ENCODE measurements around the gene FAM136A.
"Not testable (repeated sequence)": the region's sequence is repeated elsewhere in the genome, so short reads cannot be mapped to it uniquely, and the experiment has no call there.

Gene FAM136A

DNA sequence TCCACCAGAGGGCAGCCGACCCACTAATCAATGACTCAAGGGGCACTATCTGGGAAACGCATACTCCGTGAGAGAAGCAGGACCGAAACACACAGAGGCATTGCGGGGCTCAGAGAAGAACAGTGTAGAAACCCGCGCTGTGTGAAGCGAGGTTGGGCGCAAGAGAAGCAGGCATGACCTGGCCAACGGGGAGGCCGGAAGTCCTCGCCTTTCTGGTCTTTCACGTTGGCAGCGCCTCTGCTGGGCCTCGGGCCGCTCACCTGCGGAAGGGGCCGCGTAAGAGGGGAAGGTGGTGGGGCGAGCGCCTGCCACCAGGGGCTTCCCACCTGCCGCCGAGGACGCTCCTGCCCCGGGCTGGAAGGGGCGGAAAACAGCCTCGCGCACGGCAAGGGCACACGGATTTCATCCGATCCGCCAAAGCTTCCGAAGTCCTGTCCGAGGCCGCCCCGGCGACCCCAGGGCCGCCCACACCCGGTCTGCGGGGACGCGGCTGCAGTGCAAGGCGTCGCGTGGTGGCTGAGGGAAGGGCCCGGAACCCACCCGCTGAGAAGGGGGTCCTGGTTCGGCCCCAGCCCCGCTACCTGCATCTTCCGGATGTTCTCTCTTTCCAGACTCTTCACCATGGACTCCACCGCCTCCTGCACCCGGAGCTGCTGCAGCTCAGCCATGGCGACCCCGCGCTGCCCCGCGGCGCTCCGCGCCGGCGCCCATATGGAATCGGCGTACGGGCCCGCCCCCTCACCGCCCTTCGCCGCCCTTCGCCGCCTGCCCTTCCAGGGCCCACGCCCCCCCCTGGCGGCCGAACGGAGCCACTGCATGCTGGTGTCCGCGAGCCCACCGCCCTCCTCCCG lies at the start of gene FAM136A:
Gene FAM136A, minus strand, starts transcription at position 724 of the 851 bp plus-strand sequence. Its CDS starts 56 bp downstream, at position 668.
- no peak for FAIRE-seq

DNA sequence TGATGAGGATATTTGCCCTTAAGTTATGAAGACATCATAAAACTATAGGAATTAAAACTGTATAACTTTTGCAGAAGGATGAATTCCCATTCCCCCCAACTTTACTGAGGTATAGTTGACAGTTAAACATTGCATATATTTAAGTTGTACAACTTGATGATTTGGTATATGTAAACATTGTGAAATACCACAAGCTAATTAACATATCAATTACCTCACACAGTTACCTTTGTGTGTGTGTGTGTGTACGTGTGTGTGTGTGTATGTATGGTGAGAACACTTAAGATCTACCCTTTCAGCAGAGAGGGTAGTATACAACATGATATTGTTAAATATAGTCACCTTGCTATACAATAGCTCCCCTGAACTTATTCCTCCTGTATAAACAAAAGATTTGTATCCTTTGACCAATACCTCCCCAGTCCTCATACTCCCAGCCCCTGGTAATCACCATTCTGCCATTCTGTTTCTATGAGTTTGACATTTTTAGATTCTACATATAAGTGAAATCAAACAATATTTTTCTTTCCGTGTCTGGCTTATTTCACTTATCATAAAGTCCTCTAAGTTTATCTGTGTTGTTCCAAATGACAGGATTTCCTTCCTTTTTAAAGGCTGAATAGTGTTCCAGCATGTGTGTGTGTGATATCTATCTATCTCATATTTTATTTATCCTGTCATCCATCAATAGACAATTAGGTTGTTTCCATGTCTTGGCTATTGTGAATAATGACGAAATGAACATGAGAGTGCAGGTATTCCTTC lies 48.2 kb upstream of the FAM136A start:
- FAIRE-seq: no peak

DNA sequence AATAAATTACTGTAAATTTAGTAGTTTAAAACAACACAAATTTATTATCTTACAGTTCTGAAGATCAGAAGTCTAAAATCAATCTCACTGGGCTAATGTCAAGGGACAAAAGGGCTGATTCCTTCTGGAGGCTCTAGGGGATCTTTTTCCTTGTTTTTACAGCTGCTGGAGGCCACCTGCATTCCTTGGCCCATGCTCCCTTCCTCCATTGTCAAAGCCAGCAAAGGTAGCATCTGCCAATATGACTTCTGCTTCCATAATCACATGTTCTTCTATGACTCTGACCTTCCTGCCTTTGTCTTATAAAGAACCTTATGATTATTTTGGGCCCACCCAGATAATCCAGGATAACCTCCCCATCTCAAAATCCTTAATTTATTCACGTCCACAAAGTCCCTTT lies 46.0 kb upstream of the FAM136A start:
- FAIRE-seq: no peak

DNA sequence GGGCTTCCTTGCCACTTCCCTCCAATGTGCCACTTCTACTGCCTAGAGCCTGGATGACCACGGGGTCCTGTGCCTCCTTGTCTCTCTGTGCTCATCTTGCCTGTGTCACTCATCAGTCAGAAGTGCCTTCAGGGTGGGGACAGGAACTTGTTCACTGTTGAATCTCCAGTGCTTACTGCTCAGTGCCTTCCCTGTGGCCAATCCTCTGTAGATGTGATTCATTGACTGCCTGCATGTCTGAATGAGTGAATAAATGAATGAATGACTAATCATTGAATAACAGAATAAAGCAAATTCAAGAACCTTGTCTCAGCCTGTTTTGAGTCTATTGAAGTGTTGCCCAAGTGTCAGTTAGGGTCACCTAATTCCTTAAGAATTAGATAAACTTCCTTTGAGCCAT lies 42.3 kb upstream of the FAM136A start:
- no peak for FAIRE-seq

DNA sequence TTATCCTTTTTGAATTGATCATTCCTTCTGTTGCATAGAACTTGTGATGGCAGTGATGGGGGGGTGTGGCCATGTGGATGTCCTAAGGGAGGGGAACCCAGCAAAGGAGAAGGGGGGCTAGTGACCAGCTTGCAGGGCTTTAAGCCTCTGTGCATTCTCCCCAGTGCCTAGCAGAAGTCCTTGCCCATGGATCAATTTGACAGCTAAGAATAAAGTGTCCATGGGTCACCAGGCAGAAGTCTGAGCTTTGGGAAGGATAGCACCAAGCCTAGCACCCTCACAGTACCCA lies 39.6 kb upstream of the FAM136A start:
- FAIRE-seq: no peak

DNA sequence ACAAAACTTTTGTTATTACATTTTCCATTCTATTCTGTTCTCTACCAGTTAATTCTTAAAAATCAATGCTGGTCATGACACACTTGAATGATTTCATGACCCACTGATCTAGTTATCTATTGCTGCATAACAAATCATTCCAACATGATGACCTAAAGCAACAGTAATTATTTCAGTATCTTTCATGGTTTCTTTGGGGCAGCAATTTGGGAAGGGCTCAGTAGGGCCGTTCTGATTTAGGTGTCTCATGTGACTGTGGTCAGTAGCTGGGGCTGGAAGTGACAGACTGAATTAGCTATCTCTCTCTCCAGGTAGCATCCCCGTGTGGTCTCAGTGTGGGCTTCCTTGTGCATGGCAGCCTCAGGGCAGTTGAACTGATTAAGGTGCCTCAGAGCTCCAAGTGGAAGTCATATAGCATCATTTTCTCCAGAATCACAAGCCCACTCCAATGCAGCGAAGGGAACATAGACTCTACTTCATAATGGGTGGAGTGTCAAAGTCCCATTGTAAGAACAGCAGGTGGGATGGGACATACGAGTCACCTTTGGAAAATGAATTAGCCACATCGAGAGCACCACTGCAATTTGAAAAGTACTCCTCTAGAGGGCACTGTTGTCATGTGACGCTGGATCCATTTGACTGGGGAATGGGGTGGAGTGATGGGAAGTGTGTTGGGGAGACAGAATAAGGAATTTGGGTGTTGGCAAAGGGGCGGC lies 39.1 kb upstream of the FAM136A start:
- FAIRE-seq: no peak

DNA sequence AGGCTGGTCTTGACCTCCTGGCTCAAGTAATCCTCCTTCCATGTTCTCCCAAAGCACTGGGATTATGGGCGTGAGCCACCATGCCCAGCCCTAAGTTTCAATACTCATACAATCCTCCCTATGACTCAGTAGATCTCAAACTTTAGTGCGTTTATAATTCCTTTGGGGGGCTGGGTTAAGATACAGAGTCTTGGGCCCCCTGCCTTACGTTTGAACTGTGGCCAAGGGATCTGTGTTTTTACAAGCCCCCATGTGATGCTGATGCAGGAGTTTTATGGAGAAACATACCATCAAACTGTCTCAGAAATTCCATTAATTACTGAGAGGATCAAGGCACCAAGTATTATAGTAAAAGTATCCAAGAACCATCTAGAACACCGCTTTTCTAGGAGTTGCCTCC lies 38.2 kb upstream of the FAM136A start:
- FAIRE-seq: no peak

DNA sequence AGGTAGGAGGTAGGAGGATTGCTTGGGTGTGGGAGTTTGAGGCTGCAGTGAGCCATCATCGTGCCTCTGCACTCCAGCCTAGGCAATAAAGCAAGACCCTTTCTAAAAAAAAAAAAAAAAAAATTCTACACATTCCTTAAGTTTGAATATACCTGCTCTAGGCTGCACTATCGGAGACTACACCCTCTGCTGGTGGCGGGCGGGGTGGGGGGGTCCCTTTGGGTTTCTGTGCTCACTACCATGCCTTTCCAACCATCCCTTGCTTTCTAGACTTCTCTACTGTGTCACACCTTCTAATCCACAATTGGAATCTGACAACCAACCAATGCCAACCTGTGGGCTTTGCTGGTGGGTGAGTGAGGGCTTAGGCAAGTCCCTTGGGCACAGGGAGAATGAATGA lies 34.7 kb upstream of the FAM136A start:
- no peak for FAIRE-seq

DNA sequence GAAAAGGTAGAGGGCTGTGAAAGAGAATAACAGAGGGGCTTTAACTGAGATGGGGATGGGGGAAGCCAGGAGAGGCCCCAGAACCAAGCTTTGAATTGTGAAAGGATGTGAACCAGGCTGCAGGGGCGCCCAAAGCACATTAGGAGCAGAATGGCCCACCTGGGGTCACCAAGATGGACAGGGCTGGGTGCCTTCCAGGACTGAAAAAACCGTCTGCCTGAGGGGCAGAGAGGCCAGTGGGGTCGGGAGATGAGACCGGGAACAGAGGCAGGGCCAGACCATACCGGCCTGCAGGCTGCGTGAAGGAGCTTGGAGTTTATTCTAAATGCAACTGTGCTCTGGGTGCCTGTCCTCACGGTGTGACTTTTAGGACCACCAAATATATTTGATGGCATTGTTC lies 29.1 kb upstream of the FAM136A start:
- no peak for FAIRE-seq

DNA sequence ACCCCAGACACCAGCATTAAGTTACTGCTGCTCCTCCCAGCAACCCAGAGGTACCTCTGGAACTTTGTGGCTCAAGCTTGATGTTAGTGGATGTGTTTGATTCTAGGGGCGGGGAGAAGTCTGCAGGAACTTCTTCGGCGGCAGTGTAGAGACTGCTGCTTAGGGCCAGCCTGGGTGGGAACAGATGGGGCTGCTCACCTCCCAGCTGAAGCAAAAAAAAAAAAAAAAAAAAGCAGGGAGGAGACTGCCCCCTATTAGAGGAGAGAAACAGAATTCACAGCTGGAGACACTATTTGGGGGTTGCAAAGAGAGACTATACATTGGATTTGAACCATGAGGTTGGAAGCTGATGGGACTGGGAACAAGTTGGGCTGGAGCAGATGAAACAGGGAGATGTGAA lies 28.6 kb upstream of the FAM136A start:
- no peak for FAIRE-seq

DNA sequence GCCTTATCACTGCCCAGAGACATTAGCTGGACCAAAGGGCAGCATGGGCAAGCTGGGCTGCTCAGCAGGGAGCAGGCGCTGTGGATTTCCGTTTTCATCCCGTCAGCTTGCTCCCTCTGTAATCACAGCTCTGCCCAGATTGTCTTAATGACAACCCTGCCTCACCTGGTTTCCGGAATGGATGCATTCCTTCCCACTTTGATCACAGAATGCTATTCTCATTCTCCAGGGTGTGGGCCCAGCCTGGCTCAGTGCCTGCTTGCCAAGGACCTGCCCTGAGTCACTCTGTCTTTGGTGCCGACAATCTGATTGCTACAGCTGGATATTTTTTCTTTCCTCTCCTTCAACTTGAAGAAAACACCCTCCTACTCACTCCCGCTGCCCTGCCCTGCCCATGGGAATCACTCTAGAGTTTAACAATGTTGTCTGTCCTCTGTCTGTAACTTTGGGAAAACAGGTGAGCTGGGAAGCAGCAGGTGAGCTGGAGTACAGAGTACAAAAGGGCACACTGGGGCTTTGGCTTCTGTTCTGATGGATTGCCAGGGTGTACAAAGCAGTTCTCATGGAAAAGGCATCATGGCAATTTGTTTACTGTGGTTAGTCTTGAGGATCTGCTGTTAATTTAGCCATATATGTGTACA lies 27.2 kb upstream of the FAM136A start:
- FAIRE-seq: no peak

DNA sequence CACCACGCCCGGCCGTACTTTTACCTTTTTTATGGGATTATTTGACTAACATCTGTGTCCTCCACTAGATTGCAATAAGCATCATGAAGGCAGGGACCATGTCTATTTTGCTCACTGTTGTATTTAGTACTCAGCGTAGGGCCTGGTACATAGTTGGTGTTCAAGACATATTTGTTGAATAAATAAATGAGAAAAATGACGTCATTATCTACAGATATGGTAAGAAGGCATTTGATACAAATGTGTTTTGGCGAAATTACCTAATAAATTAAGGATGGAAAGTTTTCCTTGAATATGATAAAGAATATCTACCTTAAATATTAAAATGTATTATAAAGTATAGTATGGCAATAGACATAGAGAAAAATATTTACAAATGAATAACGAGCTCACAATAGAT lies 24.0 kb upstream of the FAM136A start:
- FAIRE-seq: no peak

DNA sequence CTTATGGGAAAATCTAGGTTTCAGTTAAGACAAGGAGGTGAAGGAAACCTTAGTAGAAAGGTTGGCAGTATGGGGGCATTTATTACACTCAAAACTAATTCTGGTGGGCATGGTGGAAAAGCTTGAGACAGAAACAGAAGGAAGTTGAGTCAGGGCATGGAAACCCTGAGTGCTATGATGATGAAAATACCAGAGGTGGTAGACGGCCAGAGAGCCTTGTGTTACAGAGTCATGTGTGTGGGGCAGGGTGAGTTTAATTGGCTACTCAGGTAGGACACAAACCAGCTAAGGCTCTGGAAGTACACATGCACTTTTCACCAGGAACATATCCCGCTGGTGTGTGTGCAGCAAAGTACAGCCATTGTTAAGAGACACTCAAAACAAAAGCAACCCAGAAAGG lies 20.7 kb upstream of the FAM136A start:
- FAIRE-seq: no peak

DNA sequence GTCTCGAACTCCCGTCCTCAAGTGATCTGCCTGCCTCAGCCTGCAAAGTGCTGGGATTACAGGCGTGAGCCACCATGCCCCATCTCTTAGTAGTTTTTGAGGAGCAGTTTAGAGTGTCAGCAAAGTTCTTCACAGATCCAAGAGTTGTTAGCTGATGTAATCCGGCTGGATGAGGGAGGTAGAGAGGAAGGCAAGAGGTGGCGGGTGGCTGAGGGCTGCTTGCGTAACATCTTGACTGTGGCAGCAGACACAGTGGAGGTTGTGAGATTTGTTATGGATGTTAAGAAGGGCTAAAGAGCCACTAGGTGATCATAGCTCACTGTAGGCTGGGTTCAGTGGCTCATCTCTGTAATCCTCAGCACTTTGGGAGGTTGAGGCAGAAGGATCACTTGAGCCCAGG lies 19.5 kb upstream of the FAM136A start:
- no peak for FAIRE-seq

DNA sequence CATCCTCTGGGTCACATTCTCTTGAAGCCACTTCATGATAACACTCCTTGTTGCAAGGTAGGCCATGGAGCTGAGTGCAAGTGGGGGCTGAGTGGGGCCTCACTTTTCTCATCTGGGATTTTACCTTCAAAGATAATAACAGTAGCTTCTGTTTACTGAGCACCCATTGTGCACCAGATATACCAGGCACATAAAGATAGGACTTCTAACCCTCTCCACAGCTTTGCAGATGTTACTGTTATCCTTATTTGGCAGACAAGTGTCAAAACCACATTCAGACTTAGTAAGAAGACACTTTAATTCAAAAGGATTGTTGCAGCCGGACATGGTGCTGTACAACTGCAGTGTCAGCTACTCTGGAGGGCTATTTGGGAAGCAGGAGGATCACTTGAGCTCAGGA lies 12.8 kb upstream of the FAM136A start:
- no peak for FAIRE-seq

DNA sequence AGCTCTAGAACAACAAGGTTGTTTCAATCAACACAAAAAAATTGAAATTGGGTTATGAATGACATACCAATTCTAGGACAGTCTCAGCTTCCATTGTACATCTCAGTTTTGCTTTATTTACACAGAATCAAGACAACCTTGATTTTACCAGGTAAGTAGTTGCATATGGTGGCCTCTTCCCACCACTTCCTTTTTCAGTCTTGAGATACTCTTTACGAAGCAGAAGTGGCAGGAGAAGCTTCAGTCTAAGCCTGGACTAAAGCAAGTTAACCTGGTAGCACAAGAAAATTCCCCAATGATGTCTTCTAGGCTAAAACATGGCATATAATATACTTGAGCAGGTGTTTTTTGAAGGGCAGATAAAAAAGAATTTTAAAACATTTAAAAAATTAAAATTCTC lies 10.7 kb upstream of the FAM136A start:
- FAIRE-seq: no peak

DNA sequence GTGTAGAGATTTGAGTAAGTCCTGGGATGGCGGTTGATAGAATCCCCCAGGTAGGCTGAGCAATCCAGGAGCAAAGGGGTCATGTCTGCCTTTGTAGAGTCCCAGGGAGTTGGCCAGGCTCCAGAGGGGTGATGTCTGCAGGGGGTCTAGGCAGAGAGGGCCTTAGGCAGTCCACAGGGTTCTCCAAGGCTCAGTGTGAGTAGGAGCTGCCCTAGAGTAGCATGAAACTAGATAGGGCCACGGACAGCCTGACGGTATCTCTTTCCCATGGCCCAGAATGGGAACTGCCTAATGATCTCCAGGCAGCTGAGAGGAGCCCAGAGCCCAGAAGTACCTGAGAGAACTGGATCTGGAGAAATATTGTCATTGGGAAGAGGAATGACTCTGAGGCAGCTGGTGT lies 9.0 kb upstream of the FAM136A start:
- FAIRE-seq: no peak

DNA sequence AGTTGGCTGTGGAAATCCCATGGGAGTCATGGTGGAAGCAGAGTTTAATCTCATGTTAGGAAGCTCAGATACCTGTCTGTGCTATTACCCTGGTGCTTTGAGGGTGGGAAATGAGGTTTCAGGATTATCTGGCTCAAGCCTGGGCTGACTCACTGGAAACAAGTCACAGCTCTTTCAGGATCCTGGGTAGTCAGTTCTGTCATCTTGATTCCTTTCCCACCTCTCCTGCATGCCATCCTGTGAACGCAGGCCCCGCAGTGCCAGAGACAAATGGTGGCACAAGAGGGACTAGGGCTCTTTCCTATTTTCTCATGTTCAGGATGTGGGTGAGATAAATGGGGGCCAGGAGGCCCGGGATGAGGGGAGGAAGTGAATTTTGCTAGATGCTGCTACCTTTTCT lies 3.7 kb upstream of the FAM136A start:
- no peak for FAIRE-seq

DNA sequence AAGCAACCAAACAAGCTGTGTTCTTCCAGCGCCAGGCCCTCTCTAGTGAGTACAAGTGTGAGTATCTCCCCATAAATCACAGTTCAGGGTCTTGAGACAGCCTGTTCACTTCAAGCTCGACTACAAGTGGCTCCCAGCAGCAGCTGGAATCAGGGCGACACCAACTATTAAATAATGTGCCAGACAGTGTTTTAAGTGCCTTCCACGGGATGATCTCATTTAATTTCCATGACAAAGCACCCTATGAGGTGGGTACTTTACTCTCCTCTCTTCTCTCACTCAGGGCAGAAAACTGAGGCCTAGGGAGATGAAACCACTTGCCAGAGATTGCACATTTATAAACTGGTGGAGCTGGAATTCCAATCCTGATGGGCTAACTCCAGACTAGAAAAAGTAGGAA lies 2.6 kb upstream of the FAM136A start:
- FAIRE-seq: no peak

DNA sequence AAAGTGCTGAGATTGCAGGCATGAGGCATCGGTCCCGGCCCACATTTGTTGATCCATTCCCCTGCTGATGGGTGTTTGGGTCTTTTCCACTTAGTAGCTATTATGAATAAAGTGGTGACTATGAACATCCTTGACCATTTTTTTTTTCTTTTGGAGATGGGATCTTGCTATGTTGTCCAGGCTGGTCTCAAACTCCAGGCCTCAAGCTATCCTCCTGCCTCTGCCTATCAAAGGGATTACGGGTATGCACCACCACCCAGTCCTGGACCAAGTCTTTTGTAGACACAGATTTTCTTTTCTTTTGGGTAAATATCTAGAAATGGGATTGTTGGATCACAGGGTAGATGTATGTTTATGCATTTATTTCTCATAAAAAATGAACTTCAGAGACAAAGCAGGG lies 1.3 kb upstream of the FAM136A start:
- FAIRE-seq: no peak

DNA sequence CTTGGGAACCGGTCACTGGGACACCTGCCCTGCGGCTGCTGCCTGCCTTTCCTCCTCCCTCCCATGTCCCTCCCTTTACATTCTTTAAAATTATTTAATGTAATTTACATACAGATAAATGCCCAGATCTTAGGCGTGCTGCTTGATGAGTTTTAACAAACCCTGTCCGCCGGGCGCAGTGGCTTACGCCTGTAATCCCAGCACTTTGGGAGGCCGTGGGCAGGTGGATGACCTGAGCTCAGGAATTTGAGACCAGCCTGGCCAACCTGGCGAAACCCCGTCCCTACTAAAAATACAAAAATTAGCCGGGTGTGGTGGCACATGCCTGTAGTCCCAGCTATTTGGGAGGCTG lies 304 bp upstream of the FAM136A start:
- FAIRE-seq: not testable (repeated sequence)

DNA sequence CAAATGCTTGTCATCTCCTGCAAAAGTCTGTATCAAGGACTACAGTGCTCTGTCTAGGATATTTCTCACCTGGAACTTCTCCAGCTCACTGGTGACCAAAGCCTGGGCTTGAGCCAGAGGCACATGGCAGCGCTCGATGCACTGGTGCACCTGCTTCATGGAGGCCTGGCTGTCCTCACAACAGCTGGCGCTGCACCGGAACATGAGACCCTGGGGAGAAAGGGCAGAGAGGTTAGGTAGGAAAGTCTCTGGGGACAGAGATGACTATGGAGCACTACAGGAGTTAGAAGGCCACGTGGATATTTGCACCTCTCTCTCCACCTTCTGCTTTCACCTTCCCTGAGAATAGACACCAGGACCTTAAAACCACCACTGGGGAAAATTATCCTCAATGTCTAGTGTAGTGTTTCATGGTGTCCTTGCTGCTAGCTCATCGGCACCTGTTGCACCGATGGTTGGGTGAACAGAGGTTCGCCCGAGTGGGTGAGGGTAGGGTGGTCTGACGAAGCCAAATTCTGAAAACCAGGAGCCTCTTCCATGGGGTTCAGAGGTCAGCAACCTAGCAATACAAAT lies 1.0 kb downstream of the FAM136A start:
- FAIRE-seq: no peak

DNA sequence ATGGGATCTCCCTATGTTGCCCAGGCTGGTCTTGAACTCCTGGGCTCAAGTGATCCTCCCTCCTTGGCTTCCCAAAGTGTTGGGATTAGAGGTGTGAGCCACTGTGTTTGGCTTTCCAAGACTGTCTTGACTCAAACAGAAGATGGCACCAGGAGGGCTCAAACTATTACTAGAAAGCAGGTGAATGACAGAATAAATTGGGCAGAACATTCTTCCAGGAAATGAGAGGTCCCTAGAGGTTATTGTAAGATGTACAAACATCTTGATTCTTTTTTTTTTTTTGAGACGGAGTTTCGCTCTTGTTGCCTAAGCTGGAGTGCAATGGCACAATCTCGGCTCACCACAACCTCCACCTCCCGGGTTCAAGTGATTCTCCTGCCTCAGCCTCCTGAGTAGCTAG lies 4.0 kb downstream of the FAM136A start:
- not testable (repeated sequence) for FAIRE-seq
